Adrenal gland (tissue), 5 donors: ENCODE measurements around the gene LDLR.

Experiments used
- CTCF ChIP-seq, 6 experiments: fragments of 450-650 bp in 4 of 6; fragments of 200-600 bp in 2 of 6; sonication (generic) in 1 of 6; IDR thresholded peaks; 1 replicate in 5 of 6; 2 replicates in 1 of 6; pipeline versions ENCODE4 v1.5.1 to v1.8.0; 2016 to 2021; ENCODE audit warnings: antibody characterized with exemption in 6 of 6, mild to moderate bottlenecking in 2 of 6, moderate library complexity in 1 of 6
- POLR2A ChIP-seq, 2 donors: fragments of 450-650 bp; IDR thresholded peaks; one replicate each; pipeline ENCODE4 v1.6.1; 2017; ENCODE audit warnings: antibody characterized with exemption in 2 of 2, mild to moderate bottlenecking in 2 of 2, moderate library complexity in 1 of 2
- donor health status: DM: no; HTN: no; CAD: no.

GRCh38 chr19:11172576-11172975 is 83.3 kb downstream of the LDLR start:
- TF ChIP-seq CTCF (IDR thresholded peaks at IDR 0.05) (no peak), POLR2A (IDR thresholded peaks at IDR 0.05) (no peak)
